ACHN (cell line): ENCODE measurements around the gene GSTO1.
A peak's percentile ranks its signal among the peaks of the same experiment; 100 is the strongest.
"Not testable (repeated sequence)": the region's sequence is repeated elsewhere in the genome, so short reads cannot be mapped to it uniquely, and the experiment has no call there.

ENCODE experiments used
- DNase-seq: peaks from one replicate; pipeline ENCODE4 v3.0.0-alpha.2; 2015
- in situ Hi-C: cut with HindIII; loops from 2 replicates; pipeline ENCODE4 v1.10.0; 2017; ENCODE audit warnings: low sequenced_read_pairs, low pct_ligation_motif_present, low pct_unique_long_range_greater_than_20kb

Gene GSTO1

GRCh38 chr10:104246976-104247375 lies 7.7 kb upstream of the GSTO1 start:
- in situ Hi-C loops, result no loop called here
- no peak for DNase-seq

- in situ Hi-C loops, result no loop called here
- no peak for DNase-seq
Measured at GRCh38 chr10:104247513-104248146, 7.1 kb upstream of the GSTO1 start.

GRCh38 chr10:104248931-104249330 lies 5.8 kb upstream of the GSTO1 start:
- in situ Hi-C loops, DNase-seq: not testable (repeated sequence)

DNA sequence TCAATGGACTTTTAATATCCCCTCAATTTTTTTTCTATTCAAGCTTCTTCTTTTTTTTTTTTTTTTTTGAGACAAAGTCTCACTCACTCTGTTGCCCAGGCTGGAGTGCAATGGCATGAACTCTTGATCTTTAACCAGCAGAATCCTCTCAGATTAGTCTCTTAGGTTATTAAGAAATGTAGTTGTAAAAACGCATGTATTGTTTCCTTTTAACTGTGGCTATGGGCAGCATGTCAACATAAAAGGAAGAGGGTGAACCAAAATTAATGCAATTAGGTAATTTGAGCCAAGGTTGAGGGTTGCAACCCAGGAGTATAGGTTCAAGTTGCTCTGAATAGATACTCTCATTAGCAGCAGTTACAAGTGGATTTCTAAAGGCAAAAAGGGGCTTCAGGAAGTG lies 4.3 kb upstream of the GSTO1 start:
- in situ Hi-C loops, result loop anchor here (10.0 kb wide), 1 partner anchor 54 kb away; no protein-coding TSS in a partner anchor
- no peak for DNase-seq

GRCh38 chr10:104251443-104251842 lies 3.2 kb upstream of the GSTO1 start:
- no peak for DNase-seq
- in situ Hi-C loops, result loop anchor here (10.0 kb wide), 1 partner anchor 53 kb away; no protein-coding TSS in a partner anchor

GRCh38 chr10:104252368-104252767 lies 2.3 kb upstream of the GSTO1 start:
- in situ Hi-C loops, result loop anchor here (10.0 kb wide), 1 partner anchor 52 kb away; no protein-coding TSS in a partner anchor
- no peak for DNase-seq

DNA sequence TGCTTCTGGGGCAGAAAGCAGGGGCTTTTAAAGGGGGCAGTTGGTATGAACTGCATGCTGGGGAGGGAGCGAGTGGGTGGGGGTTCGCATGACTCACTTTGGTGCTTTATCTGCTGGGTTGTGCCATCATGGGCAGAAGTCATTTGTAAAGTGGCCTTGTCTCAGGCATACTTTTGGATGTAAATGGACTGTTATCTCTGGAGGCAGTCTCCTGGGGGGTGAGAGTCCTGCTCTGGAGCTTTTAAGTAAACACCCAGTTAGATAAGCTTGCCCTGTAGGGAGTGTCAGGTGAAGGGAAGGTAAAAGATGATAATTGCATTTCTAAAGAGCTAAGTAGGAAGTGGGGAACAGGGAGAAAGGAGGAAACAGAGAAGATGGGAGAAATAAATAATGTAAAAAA lies 1.6 kb upstream of the GSTO1 start:
- in situ Hi-C loops, result loop anchor here (10.0 kb wide), 1 partner anchor 52 kb away; no protein-coding TSS in a partner anchor
- no peak for DNase-seq

DNA sequence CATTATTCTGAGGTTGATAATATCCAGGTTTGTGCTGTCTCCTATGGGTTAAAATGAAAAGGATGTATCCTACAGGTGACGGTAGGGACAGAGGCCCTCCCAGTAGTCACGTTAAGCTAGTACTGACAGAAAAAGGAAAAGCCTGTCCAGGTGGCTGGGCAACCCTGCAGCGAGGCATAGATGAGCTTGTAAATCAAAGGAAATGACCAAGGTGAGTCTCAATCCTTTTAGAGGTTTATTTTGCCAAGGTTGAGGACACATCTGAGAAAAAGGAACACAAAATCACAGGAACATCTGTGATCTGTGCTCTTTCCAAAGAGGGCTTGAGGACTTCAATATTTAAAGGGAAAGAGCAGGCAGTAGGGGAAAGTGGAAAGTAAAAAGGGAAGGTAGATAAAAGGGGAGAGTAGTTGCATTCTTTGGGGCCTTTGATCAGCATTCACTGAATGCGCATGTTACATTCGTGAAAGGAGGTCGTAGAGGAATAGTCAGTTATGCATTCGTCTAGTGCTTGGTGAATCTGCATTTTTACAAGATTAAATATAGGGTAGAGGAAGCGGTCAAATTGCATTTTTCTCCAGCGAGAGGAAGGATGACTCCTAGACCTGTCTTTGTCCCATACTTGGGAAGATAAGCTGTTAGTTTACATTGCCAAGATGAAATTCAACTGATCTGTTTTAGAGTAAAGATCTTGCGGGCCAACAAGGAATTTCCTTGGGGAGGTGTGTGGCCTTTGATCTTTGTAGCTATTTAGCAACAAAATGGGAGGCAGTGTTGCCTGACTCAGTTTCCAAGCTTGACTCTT lies 884 bp upstream of the GSTO1 start:
- in situ Hi-C loops, result loop anchor here (10.0 kb wide), 1 partner anchor 51 kb away; no protein-coding TSS in a partner anchor
- no peak for DNase-seq

- in situ Hi-C loops, result loop anchor here (10.0 kb wide), 1 partner anchor 49 kb away; no protein-coding TSS in a partner anchor
- peak; percentile 65 for DNase-seq
Measured at GRCh38 chr10:104255311-104255981, 754 bp downstream of the GSTO1 start.

DNA sequence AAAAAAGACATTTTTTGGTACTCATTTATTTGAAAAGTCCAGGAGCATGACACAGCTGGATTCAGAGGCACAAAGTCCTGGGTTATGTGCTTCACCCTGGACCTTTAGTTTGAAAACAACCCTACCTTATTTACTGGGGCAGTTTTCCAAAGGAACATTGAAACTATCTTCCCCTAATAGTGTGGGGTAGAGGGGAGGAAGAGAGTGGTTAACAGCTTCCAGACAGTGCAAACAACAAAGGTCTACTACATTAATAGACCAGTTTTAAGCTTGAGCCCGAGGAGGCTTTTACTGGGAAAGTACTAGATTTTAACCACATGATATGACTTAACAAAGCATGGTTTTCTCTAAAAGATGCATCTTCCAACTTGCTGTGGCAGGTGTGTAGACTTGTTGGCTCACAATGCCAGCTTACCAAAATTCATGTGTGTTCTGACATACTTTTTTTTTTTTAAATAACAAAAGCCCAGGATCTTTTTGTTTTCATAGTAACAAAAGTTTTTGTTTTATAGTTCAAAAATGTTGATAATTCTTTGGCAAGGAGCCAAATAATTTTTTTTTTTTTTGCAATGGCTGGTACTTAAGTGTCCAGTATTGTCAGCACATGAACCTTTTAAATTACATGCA lies 1.8 kb downstream of the GSTO1 start:
- no peak for DNase-seq
- in situ Hi-C loops, result loop anchor here (10.0 kb wide), 1 partner anchor 48 kb away; no protein-coding TSS in a partner anchor

- in situ Hi-C loops, result loop anchor here (10.0 kb wide), 1 partner anchor 48 kb away; no protein-coding TSS in a partner anchor
- no peak for DNase-seq
Measured at GRCh38 chr10:104257235-104257634, 2.5 kb downstream of the GSTO1 start.

DNA sequence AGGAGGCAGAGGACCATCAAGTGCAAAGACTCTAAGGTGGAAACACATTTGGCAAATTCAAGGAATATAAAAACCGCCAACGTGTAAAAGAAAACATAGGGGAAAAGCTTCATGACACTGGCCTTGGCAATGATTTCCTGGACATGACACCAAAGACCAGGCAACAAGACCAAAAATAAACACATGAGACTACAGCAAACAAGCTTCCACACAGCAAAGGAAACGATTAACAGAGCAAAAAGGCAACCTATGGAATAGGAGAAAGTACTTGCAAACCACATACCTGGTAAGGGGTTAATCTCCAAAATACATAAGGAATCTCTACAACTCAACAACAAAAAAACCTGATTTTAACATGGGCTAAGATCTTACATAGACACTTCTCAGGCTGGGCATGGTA lies 3.5 kb downstream of the GSTO1 start:
- in situ Hi-C loops, result loop anchor here (10.0 kb wide), 1 partner anchor 47 kb away; no protein-coding TSS in a partner anchor
- DNase-seq, result no peak

- in situ Hi-C loops, result loop anchor here (10.0 kb wide), 1 partner anchor 45 kb away; no protein-coding TSS in a partner anchor
- no peak for DNase-seq
Measured at GRCh38 chr10:104259456-104259855, 4.8 kb downstream of the GSTO1 start.

- DNase-seq, result no peak
- in situ Hi-C loops, result loop anchor here (10.0 kb wide), 1 partner anchor 45 kb away; no protein-coding TSS in a partner anchor
Measured at GRCh38 chr10:104259999-104260774, 5.5 kb downstream of the GSTO1 start.

- peak; percentile 28 for DNase-seq
- in situ Hi-C loops, result no loop called here
Measured at GRCh38 chr10:104260775-104261115, 6.1 kb downstream of the GSTO1 start.

GRCh38 chr10:104262055-104262454 lies 7.4 kb downstream of the GSTO1 start:
- no peak for DNase-seq
- in situ Hi-C loops, result no loop called here

DNA sequence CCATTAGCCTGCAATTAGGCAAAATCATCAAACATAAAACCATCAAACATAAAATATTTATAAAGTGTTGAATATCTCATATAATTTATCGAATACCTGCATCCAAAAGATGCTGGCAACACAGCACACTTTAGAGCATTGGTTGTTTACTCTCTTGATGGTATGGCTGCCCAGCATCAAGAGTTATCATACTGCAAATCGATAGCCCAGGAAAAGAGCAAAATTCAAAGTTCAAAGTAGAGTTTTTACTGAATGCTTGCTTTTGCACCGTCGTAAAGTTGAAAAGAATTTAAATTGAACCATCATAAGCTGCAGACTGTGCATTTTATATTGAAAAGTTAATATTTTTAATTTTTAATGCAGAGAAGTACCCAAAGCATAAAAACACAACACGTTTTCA lies 10.1 kb downstream of the GSTO1 start:
- in situ Hi-C loops, result no loop called here
- DNase-seq, result no peak
